ENCODE measurements around the gene TCEA2.
"Not testable (repeated sequence)": the region's sequence is repeated elsewhere in the genome, so short reads cannot be mapped to it uniquely, and the experiment has no call there.

TCEA2 gene

DNA sequence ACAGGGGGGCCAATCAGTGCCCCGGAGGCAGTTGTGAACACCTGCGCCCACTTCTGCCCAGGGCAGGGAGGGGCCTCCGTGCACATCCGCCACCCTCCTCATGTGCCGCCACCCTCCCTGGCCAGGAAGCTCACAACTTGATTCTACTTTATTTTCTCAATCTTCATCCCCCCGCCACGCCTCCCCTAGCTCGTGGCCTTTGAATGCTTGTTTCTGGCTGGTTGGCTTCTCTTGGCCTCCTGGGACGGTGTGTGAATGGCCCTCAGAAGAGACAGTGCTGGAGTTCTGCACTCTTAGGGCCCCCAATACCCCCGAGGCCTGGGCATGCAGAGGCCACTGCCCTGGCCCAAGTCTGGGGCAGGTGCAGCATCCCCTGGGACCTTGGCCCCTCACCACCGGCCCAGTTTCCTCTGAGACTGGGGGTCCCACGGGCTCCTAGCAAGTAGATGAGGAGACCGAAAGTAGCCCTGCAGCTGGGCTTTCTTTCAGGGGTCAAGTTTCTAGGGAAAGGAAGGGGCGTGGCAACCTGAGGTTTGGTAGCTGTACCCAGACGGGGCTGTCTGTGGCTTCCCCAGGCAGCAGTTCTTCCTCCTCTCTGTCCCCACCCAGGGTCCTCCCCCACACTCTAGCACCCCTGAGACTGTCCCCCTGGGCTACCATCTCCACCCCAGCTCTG lies 15.0 kb downstream of the TCEA2 start:
- DNase-seq (ENCODE audit: low read depth in 2 of 2), result no peak

GRCh38 chr20:64078934-64079272 lies 15.9 kb downstream of the TCEA2 start:
- DNase-seq (ENCODE audit: low read depth in 2 of 2), result no peak

DNA sequence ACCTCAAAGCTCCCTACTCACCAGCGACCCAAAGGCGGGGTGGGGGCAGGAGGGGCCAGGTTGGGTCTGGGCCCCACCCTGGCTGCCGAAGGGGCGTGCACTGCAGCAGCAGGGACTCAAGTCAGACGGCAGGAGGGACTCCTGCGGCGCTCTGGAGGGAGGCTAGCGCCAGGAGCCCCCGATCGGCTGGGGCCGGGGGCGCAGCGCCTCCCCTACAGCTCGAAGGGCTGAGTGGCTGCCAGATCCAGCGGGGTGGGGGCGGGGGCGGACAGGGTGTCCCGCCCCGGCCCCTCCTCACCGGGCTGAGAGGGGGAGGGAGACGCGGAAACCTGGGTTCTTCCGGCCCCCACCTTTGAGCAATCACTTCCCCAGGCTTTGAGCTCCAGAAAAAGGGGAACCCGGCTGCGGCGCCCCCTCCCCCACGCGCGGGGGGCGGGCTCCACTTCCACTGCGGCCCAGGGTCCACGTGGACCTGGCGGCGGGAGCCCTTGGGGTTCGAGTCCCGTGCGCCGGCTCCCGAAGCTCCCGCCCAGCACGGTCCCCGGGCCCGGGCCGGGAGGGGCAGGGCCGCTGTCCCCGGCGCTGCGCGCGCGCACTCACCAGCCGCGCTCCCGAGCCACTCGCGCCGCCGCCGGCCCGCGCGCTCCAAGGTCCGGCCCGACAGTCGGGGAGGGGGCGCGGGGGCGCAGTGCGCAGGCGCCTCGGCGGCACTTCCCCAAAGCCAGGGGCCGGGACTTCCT lies 16.4 kb downstream of the TCEA2 start, which contains the start of gene RGS19:
Gene RGS19, minus strand, starts transcription at position 246 of the 740 bp plus-strand sequence. CDS start 2,632 bp downstream, outside the sequence.
- peak in 1 of 2 experiments; percentile 64 for DNase-seq (ENCODE audit: low read depth in 2 of 2)

- DNase-seq (ENCODE audit: low read depth in 2 of 2), result no peak
These were observed 17.2 kb downstream of the TCEA2 start, which contains the start of gene OPRL1 for GRCh38 chr20:64080013-64080812. Gene OPRL1, plus strand, starts transcription at chr20:64080082. Its CDS starts 12,639 bp downstream, at chr20:64092721.

GRCh38 chr20:64080813-64081623 lies 18.0 kb downstream of the TCEA2 start:
- DNase-seq (ENCODE audit: low read depth in 2 of 2), result no peak

- DNase-seq (ENCODE audit: low read depth in 2 of 2), result no peak
These were observed 18.6 kb downstream of the TCEA2 start for GRCh38 chr20:64081624-64081964.

GRCh38 chr20:64082126-64082731 lies 19.2 kb downstream of the TCEA2 start:
- no peak for DNase-seq (ENCODE audit: low read depth in 2 of 2)

GRCh38 chr20:64082820-64083377 lies 19.9 kb downstream of the TCEA2 start:
- no peak for DNase-seq (ENCODE audit: low read depth in 2 of 2)

- DNase-seq (ENCODE audit: low read depth in 2 of 2), result peak; percentile 50 to 61
These were observed 20.4 kb downstream of the TCEA2 start for GRCh38 chr20:64083378-64083803.

GRCh38 chr20:64083804-64084684 lies 21.0 kb downstream of the TCEA2 start, which contains the start of gene LKAAEAR1:
Gene LKAAEAR1, minus strand, starts transcription at chr20:64084398. Its CDS starts 179 bp downstream, at chr20:64084219.
- no peak for DNase-seq (ENCODE audit: low read depth in 2 of 2)

DNA sequence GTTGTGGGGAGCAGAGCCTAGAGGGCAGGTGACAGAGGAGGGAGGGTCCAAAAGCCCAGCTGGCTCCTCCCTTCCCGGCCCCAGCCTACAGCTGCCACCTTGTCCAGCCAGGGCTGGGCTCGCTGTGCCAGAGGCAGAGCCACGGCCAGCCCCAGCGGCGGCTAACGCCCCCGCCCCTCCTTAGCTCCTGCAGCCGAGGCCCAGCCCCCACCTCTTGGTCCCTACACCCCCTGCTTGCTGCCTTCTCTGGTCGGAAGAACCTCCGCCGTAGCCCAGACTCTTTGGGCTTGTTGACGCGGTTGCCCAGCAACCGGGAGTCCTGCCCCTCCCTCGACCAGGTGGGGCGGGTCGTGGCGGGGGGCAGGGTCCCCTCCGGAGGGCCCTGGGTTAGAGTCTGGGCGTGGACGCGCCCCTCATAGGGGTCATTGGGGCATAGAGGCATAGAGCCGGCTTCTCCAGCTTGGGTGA lies 21.7 kb downstream of the TCEA2 start:
- DNase-seq (ENCODE audit: low read depth in 2 of 2), result no peak

DNA sequence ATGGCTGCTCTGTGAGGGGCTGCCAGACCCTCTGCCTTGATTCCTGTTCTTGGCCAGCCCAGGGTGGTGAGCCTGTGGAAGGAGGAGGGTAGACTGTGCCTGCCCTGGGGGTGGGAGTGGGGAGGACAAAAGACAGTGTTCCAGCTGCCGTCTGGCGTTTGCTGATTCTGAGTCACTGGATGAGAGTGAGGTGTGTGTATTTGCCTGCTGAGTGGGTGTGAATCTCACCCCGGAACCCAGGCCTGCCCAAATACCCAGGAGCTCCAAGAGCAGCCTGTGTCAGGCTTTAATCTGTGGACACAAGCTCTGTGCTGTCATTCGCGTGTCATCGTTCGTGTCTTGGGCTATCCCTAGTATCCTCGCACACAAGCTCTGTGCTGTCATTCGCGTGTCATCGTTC lies 23.8 kb downstream of the TCEA2 start:
- DNase-seq (ENCODE audit: low read depth in 2 of 2), result no peak

- DNase-seq (ENCODE audit: low read depth in 2 of 2), result not testable (repeated sequence)
These were observed 24.3 kb downstream of the TCEA2 start for GRCh38 chr20:64087226-64087825.

DNA sequence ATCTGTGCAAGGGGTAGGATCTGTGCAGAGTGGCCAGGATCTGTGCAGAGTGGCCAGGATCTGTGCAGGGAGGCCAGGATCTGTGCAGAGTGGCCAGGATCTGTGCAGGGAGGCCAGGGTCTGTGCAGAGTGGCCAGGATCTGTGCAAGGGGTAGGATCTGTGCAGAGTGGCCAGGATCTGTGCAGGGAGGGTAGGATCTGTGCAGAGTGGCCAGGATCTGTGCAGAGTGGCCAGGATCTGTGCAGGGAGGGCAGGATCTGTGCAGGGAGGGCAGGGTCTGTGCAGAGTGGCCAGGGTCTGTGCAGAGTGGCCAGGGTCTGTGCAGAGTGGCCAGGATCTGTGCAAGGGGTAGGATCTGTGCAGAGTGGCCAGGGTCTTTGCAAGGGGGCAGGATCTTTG lies 25.6 kb downstream of the TCEA2 start:
- DNase-seq (ENCODE audit: low read depth in 2 of 2), result not testable (repeated sequence)

DNA sequence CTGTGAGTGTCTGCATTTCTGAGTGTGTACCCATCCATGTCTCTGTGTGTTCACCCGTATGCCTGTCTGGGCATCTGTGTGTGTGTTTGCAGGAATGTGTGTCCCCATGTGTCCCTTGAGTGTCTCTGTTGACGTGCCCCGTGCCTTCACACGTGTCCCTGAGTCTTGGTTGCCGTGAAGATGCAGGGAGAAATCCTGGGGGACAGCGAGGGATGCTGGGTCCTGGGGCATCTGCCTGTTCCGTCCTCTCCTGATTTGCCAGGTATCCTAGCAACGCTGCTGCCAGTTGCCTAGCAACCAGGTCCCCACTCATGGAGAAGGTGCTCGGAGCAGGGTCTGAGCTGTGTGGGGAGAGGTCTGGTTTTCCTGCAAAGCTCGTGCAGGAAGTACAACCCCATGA lies 27.2 kb downstream of the TCEA2 start:
- DNase-seq (ENCODE audit: low read depth in 2 of 2), result no peak

DNA sequence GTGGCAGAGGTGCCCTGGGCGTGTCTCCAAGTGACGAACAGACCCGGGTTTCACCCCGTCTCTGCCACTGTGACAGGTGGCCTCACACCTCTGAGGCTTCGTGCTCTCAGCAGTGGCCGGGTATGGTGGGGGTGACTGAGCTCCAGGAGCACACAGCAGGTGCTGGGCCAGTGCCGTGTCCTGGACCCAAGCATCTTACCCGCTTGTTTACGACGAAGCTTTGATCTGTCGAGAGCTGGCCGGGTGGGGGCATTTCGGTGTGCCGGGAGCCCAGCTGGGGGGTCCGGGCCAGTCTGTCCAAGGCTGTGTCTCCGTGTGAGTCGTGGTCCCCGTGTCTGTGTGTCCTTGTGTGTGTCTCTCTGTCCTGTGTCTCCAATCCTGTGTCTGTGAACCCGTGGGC lies 28.3 kb downstream of the TCEA2 start:
- DNase-seq (ENCODE audit: low read depth in 2 of 2), result no peak

GRCh38 chr20:64091770-64092169 lies 28.8 kb downstream of the TCEA2 start:
- no peak for DNase-seq (ENCODE audit: low read depth in 2 of 2)

DNA sequence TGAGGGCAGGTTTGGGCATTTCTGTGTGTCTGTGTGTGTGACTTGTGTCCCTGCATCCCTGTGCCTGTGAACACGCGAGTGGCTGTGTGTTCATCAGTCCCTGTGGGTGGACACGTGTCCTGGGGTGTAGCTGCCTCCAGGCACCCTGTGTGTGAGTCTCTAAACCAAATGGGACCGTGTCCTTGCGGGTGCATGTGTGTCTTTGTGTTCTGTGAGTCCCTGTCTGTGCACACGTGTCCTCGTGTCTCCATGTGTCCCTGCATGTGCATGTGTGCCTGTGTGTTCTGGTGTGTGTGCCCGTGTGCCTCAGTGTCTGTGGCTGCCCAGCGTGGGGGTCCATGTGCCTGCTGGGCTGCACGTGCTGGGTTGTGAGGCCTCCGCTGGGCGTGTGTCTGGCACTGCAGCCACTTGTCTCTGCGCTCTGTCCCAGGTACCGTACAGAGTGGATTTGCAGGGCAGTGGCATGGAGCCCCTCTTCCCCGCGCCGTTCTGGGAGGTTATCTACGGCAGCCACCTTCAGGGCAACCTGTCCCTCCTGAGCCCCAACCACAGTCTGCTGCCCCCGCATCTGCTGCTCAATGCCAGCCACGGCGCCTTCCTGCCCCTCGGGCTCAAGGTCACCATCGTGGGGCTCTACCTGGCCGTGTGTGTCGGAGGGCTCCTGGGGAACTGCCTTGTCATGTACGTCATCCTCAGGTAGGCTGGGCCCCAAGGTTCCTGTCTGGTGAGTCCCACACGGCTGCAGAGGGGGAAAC lies 29.4 kb downstream of the TCEA2 start:
- DNase-seq (ENCODE audit: low read depth in 2 of 2), result no peak
